ENCODE measurements around the gene ZNF718. TPM values are rescaled to one million over a fixed set of nuclear protein-coding genes. Genes with fewer than 3 reads are reported as not detected.

Gene ZNF718
- total RNA-seq, 1 experiment from 2014 or later, result 8.9 TPM

Other genes starting within 250 kb of the ZNF718 start
- 4.9 and 6.0 TPM in 2 replicates for gene ZNF595, start 71.2 kb upstream of the ZNF718 start, total RNA-seq (2014; rRNA removed)
- not detected in 2 replicates for gene ZNF732, start 181.0 kb downstream of the ZNF718 start, total RNA-seq (2014; rRNA removed)
- gene ZNF141, start 213.3 kb downstream of the ZNF718 start, total RNA-seq (2014; rRNA removed), result 8.5 and 9.2 TPM in 2 replicates